ENCODE data around the gene POC5.

DNA sequence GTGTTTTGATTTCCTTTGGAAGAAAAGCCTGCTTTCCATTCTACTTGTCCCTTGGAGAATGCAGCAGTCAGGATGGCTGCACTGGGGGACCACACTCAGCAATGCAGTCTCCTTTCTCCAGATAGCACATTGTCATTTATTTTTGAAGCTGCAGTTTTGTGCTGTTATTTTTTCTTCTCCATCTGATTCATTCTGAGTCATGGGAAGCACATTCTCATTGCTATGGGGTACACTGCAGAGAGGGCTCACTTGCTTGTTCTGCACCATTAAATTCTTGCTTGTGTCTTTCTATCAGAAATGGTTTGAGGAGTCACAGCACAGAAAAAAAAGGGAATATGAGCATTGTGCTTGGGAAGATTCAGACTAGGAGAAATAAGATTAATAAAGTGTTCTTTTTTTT is 39.7 kb upstream of the POC5 start:
- TF ChIP-seq, protein P1, sequence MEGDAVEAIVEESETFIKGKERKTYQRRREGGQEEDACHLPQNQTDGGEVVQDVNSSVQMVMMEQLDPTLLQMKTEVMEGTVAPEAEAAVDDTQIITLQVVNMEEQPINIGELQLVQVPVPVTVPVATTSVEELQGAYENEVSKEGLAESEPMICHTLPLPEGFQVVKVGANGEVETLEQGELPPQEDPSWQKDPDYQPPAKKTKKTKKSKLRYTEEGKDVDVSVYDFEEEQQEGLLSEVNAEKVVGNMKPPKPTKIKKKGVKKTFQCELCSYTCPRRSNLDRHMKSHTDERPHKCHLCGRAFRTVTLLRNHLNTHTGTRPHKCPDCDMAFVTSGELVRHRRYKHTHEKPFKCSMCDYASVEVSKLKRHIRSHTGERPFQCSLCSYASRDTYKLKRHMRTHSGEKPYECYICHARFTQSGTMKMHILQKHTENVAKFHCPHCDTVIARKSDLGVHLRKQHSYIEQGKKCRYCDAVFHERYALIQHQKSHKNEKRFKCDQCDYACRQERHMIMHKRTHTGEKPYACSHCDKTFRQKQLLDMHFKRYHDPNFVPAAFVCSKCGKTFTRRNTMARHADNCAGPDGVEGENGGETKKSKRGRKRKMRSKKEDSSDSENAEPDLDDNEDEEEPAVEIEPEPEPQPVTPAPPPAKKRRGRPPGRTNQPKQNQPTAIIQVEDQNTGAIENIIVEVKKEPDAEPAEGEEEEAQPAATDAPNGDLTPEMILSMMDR (IDR thresholded peaks at IDR 0.05; ENCODE audit: insufficient read depth, low read depth, low read length): no peak
- no peak for TF ChIP-seq EZH2 (IDR thresholded peaks at IDR 0.05; ENCODE audit: insufficient read depth, low read length)

All from astrocyte (in vitro differentiated cells and primary cell).